CD8-positive, alpha-beta memory T cell (primary cell): ENCODE data around the gene CAGE1. TPM values are rescaled to one million over a fixed set of nuclear protein-coding genes. Genes with fewer than 3 reads are reported as not detected.
"Not testable (repeated sequence)": the region's sequence is repeated elsewhere in the genome, so short reads cannot be mapped to it uniquely, and the experiment has no call there.

Experiments
- CTCF ChIA-PET: fragments of 350-600 bp; sonication (Branson Sonifier 250); formaldehyde crosslinking; loops from one replicate; lab custom pipeline; 2021; ENCODE audit warnings: antibody characterized with exemption; lab: Charles Lee
- POLR2A ChIA-PET: fragments of 350-600 bp; sonication (Branson Sonifier 250); formaldehyde crosslinking; loops from one replicate; lab custom pipeline; 2021; ENCODE audit warnings: antibody characterized with exemption; lab: Charles Lee
- DNase-seq, 5 donors: peaks; one replicate each; pipeline versions ENCODE4 v3.0.0 to v3.0.0-alpha.2; 2020 to 2022; ENCODE audit warnings: mixed read lengths in 1 of 5
- H3K27ac ChIP-seq: one replicate; pipeline ENCODE4 v1.7.0; 2013; ENCODE audit warnings: low read depth, mild to moderate bottlenecking, low read length, moderate library complexity
- H3K27me3 ChIP-seq: 2 replicates; pipeline ENCODE4 v1.7.0; 2013; ENCODE audit warnings: low read length, mild to moderate bottlenecking; ENCODE audit not compliant: insufficient read depth, poor library complexity, severe bottlenecking
- H3K36me3 ChIP-seq: 2 replicates; pipeline ENCODE4 v1.7.0; 2013; ENCODE audit warnings: mild to moderate bottlenecking, low read length, moderate library complexity; ENCODE audit not compliant: insufficient read depth
- H3K4me1 ChIP-seq: 2 replicates; pipeline ENCODE4 v1.7.0; 2013; ENCODE audit warnings: mild to moderate bottlenecking, low read length, moderate library complexity; ENCODE audit not compliant: insufficient read depth
- H3K4me3 ChIP-seq: 2 replicates; pipeline ENCODE4 v1.7.0; 2013; ENCODE audit warnings: mild to moderate bottlenecking, low read length
- H3K9me3 ChIP-seq: 2 replicates; pipeline ENCODE4 v1.7.0; 2013; ENCODE audit warnings: mild to moderate bottlenecking, low read length
- H3K27ac Mint-ChIP-seq, 8 donors: one replicate each; pipeline ENCODE4 v1.8.0; 2020 to 2021; ENCODE audit warnings: mixed read lengths in 8 of 8, mild to moderate bottlenecking in 6 of 8, inconsistent platforms in 3 of 8, moderate library complexity in 3 of 8
- H3K27me3 Mint-ChIP-seq, 2 donors: one replicate each; pipeline ENCODE4 v1.8.0; 2020 to 2021; ENCODE audit warnings: mixed read lengths in 2 of 2, mild to moderate bottlenecking in 1 of 2, moderate library complexity in 1 of 2
- H3K36me3 Mint-ChIP-seq, 3 donors: one replicate each; pipeline ENCODE4 v1.8.0; 2020 to 2021; ENCODE audit warnings: mixed read lengths in 3 of 3, inconsistent platforms in 1 of 3, mild to moderate bottlenecking in 1 of 3
- H3K4me1 Mint-ChIP-seq, 3 donors: one replicate each; pipeline ENCODE4 v1.8.0; 2020 to 2021; ENCODE audit warnings: mixed read lengths in 3 of 3, inconsistent platforms in 1 of 3, mild to moderate bottlenecking in 1 of 3
- H3K4me3 Mint-ChIP-seq, 7 donors: one replicate each; pipeline ENCODE4 v1.8.0; 2020 to 2021; ENCODE audit warnings: mixed read lengths in 7 of 7, mild to moderate bottlenecking in 6 of 7, moderate library complexity in 4 of 7, inconsistent platforms in 2 of 7
- H3K9me3 Mint-ChIP-seq, 5 donors: one replicate each; pipeline ENCODE4 v1.8.0; 2020 to 2022; ENCODE audit warnings: mixed read lengths in 5 of 5, mild to moderate bottlenecking in 3 of 5, moderate library complexity in 2 of 5, inconsistent platforms in 1 of 5
- polyA plus RNA-seq: library from polyadenylated mRNA; unstranded; fragments of 300-500 nt; fragmentation: Illumina TruSeq; gene quantifications from one replicate; pipeline ENCODE4 v1.2.3, GENCODE V29; 2021
- total RNA-seq, 2 experiments: library from RNA; stranded (reverse); gene quantifications; one replicate each; pipeline ENCODE4 v1.2.3, GENCODE V29; 2021

Gene CAGE1
- total and polyA plus RNA-seq, 3 experiments from 2014 or later: 0.18 TPM; not detected in 2

DNA sequence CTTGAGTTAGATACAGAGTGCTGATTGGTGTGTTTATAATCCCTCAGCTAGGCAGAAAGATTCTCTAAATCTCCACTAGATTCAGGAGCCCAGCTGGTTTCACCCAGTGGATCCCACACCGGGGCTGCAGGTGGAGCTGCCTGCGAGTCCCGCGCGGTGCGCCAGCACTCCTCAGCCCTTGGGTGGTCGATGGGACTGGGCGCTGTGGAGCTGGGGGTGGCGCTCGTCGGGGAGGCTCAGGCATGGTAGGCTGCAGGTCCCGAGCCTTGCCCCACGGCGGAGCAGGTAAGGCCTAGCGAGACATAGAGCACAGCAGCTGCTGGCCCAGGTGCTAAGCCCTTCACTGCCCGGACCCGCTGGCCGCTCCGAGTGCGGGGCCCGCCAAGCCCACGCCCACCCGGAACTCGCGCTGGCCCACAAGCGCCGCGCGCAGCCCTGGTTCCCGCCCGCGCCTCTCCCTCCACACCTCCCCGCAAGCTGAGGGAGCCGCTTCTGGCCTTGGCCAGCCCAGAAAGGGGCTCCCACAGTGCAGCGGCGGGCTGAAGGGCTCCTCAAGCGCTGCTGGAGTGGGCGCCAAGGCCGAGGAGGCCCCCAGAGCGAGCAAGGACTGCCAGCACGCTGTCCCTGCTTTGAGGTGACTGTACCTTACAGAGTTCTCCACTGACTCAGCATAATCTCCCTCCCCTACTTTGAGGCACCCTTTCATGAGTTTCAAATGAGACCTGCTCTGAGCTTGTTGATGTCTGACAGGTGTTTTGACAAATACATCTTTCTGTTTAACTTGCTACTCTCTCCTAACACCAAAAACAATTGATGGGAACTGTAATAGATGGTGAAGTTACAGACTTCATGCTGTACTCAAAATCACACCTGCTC lies 72.6 kb downstream of the CAGE1 start:
- peaks cover 11% of the 10 kb centered on the region for H3K4me1 ChIP-seq
- ChIA-PET POLR2A (no interaction called here), CTCF (interaction anchor here (1.5 kb wide), 1 partner anchor 8 kb away, joined by 3 read pairs; no protein-coding TSS in a partner anchor)

GRCh38 chr6:7315948-7316365 lies 73.6 kb downstream of the CAGE1 start:
- no peaks in the 10 kb centered on the region for H3K27me3 ChIP-seq
- CTCF ChIA-PET: interaction anchor here (1.5 kb wide), 1 partner anchor 9 kb away, joined by 3 read pairs; no protein-coding TSS in a partner anchor

More for the DNA sequence above, 72.6 kb downstream of the CAGE1 start:
- no peaks in the 10 kb centered on the region for H3K27me3 ChIP-seq
- H3K4me3 ChIP-seq: no peak overlapping the region
- H3K36me3 ChIP-seq: no peaks in the 10 kb centered on the region
- no peak overlapping the region for H3K27ac ChIP-seq
- peak overlapping the region in 1 of 7 donors; percentile 43 for H3K4me3 Mint-ChIP-seq
- peaks cover 14 to 25% (median 24%) of the 10 kb centered on the region in 3 donors for H3K4me1 Mint-ChIP-seq
- H3K27me3 Mint-ChIP-seq: peaks cover 0 to 3% of the 10 kb centered on the region in 2 donors
- peak overlapping the region in 1 of 8 donors; percentile 22 for H3K27ac Mint-ChIP-seq
- H3K9me3 Mint-ChIP-seq: no peaks in the 10 kb centered on the region
- peaks cover 0 to 11% (median 0%) of the 10 kb centered on the region in 3 donors for H3K36me3 Mint-ChIP-seq
- no peak for DNase-seq
- H3K9me3 ChIP-seq: no peaks in the 10 kb centered on the region

GRCh38 chr6:7315087-7315947 lies 74.2 kb downstream of the CAGE1 start:
- H3K36me3 ChIP-seq, H3K9me3 Mint-ChIP-seq, POLR2A ChIA-PET, DNase-seq, H3K4me3 ChIP-seq, H3K9me3 ChIP-seq, H3K27me3 ChIP-seq, H3K27ac ChIP-seq, H3K27me3 Mint-ChIP-seq: not testable (repeated sequence)
- peak overlapping the region in 2 of 7 donors; percentile 78 to 98 for H3K4me3 Mint-ChIP-seq
- peak overlapping the region in 3 of 8 donors; percentile 83 to 89 (median 88) for H3K27ac Mint-ChIP-seq
- peaks cover 26 to 39% (median 39%) of the 10 kb centered on the region in 3 donors for H3K4me1 Mint-ChIP-seq
- H3K4me1 ChIP-seq: peaks cover 27% of the 10 kb centered on the region
- CTCF ChIA-PET: interaction anchor here (1.5 kb wide), 1 partner anchor 10 kb away, joined by 3 read pairs; no protein-coding TSS in a partner anchor
- peaks cover 0 to 12% (median 0%) of the 10 kb centered on the region in 3 donors for H3K36me3 Mint-ChIP-seq

More at GRCh38 chr6:7315948-7316365, 73.6 kb downstream of the CAGE1 start:
- Histone ChIP-seq H3K36me3 (peaks cover 3% of the 10 kb centered on the region), H3K4me1 (peaks cover 21% of the 10 kb centered on the region), H3K27ac (no peak overlapping the region), H3K9me3 (no peaks in the 10 kb centered on the region), H3K4me3 (no peak overlapping the region)
- Mint-ChIP-seq H3K4me1 (peaks cover 23 to 35% (median 33%) of the 10 kb centered on the region in 3 donors), H3K27ac (no peak overlapping the region), H3K36me3 (peaks cover 0 to 11% (median 0%) of the 10 kb centered on the region in 3 donors), H3K27me3 (peaks cover 0 to 3% of the 10 kb centered on the region in 2 donors), H3K4me3 (peak overlapping the region in 2 of 7 donors; percentile 43 to 51), H3K9me3 (no peaks in the 10 kb centered on the region)
- POLR2A ChIA-PET: no interaction called here
- no peak for DNase-seq

GRCh38 chr6:7314414-7314813 lies 75.1 kb downstream of the CAGE1 start:
- CTCF ChIA-PET: no interaction called here
- peak overlapping the region in 6 of 8 donors; percentile 28 to 89 (median 86) for H3K27ac Mint-ChIP-seq
- no peak overlapping the region for H3K27ac ChIP-seq
- POLR2A ChIA-PET: no interaction called here
- peaks cover 35 to 48% (median 48%) of the 10 kb centered on the region in 3 donors for H3K4me1 Mint-ChIP-seq
- no peaks in the 10 kb centered on the region for H3K27me3 ChIP-seq
- H3K4me3 ChIP-seq: no peak overlapping the region
- peaks cover 4% of the 10 kb centered on the region for H3K36me3 ChIP-seq
- no peak for DNase-seq
- H3K9me3 Mint-ChIP-seq: no peaks in the 10 kb centered on the region
- H3K4me1 ChIP-seq: peaks cover 29% of the 10 kb centered on the region
- peak overlapping the region; percentile 19 to 98 (median 68) for H3K4me3 Mint-ChIP-seq
- H3K27me3 Mint-ChIP-seq: peaks cover 0 to 2% of the 10 kb centered on the region in 2 donors
- no peaks in the 10 kb centered on the region for H3K9me3 ChIP-seq
- H3K36me3 Mint-ChIP-seq: peaks cover 0 to 20% (median 4%) of the 10 kb centered on the region in 3 donors

DNA sequence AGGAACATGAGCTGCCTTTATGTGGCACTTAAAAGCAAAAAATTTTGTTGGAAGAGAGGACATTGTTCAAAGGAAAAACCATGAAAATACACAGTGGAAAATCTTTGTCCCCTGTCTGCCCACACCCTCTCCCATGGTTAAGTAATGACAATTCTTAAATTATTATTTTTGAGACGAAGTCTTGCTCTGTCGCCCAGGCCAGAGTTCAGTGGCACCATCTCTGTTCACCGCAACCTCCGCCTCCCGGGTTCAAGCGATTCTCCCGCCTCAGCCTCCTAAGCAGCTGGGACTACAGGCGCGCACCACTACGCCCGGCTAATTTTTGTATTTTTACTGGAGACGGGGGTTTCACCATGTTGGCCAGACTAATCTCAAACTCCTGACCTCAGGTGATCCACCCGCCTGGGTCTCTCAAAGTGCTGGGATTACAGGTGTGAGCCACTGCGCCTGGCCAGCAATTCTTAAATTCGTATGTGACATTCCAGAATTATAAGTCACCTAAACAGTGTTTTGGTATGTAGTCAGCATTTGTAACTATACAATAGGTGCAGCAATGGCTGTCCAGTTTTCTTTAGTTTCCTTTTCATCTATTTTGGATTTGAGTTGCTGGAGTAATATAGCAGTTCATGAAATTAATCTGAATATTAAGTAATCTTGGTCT lies 75.9 kb downstream of the CAGE1 start:
- peaks cover 34% of the 10 kb centered on the region for H3K4me1 ChIP-seq
- no peaks in the 10 kb centered on the region for H3K9me3 ChIP-seq
- DNase-seq: no peak
- H3K36me3 ChIP-seq: peaks cover 8% of the 10 kb centered on the region
- peak overlapping the region; percentile 86 for H3K27ac ChIP-seq
- peaks cover 0 to 2% of the 10 kb centered on the region in 2 donors for H3K27me3 Mint-ChIP-seq
- H3K36me3 Mint-ChIP-seq: peaks cover 0 to 28% (median 8%) of the 10 kb centered on the region in 3 donors
- POLR2A ChIA-PET: interaction anchor here (0.6 kb wide), 1 partner anchor 76 kb away, joined by 3 read pairs; the partner anchor contains the start of genes CAGE1 and RIOK1
- CTCF ChIA-PET: no interaction called here
- no peaks in the 10 kb centered on the region for H3K27me3 ChIP-seq
- peaks cover 41 to 55% (median 54%) of the 10 kb centered on the region in 3 donors for H3K4me1 Mint-ChIP-seq
- H3K27ac Mint-ChIP-seq: peak overlapping the region; percentile 83 to 98 (median 91)
- peak overlapping the region; percentile 78 for H3K4me3 ChIP-seq
- peak overlapping the region; percentile 87 to 98 (median 96) for H3K4me3 Mint-ChIP-seq
- no peaks in the 10 kb centered on the region for H3K9me3 Mint-ChIP-seq

DNA sequence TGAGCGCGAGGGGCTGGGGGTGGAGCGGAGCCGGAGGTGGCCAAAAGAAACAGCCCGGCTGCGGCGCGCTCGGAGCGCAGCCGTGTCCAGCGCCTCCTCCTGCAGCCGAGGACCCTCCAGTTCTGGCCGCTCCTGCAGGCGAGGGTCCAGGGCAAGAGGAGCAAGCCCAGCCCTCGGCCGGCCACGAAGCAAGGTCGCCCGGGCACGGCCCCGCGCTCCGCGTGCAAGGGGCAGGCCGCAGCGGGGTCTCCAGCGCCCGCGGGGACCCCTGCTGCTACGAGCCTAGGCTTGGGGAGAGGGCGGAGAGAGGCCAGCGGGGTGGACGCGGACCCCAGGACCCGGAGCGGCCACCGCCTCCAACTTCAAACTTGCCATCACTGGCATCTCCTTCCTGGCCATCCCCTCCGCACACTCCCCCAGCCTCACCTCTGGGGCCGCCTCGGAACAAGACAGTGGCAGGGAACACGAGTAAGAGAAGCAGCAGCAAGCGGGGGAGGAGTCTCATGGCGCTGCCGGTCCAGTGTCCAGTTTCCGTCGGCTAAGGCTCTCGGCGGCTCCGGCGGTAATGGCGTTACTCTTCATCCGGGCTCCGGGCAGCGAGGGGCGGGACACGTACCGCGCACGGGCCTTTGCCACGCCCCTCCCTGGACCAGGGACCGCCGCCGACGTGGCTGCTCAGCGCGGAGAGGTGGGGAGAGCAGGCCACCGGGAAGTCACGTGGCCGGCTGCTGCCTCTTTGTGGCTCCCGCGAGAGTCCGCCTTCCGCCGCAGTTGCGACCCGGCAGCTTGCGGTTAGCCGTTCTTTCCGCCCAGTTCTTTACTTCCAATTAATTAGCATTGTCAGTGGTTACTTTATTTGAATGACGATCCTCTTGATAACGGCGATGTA lies 76.7 kb downstream of the CAGE1 start, which contains the start of gene SSR1:
TSS of gene SSR1 (minus strand) at position 584 of the 889 bp plus-strand sequence. CDS start at position 505, 79 bp downstream.
- H3K27ac Mint-ChIP-seq: peak within 1 kb of the TSS; percentile 83 to 98 (median 95)
- no peaks in the 10 kb centered on the region for H3K9me3 Mint-ChIP-seq
- H3K27me3 Mint-ChIP-seq: peaks cover 0 to 2% of the 10 kb centered on the region in 2 donors
- Histone ChIP-seq H3K4me1 (peaks cover 38% of the 10 kb centered on the region), H3K9me3 (no peaks in the 10 kb centered on the region), H3K36me3 (peaks cover 12% of the 10 kb centered on the region), H3K27ac (peak within 1 kb of the TSS; percentile 86), H3K4me3 (peak within 1 kb of the TSS; percentile 78), H3K27me3 (no peaks in the 10 kb centered on the region)
- peaks cover 47 to 63% (median 62%) of the 10 kb centered on the region in 3 donors for H3K4me1 Mint-ChIP-seq
- peaks cover 0 to 36% (median 12%) of the 10 kb centered on the region in 3 donors for H3K36me3 Mint-ChIP-seq
- peak within 1 kb of the TSS; percentile 87 to 98 (median 96) for H3K4me3 Mint-ChIP-seq
- ChIA-PET CTCF (no interaction called here), POLR2A (interaction anchor here (0.6 to 1.3 kb wide), 5 partner anchors 76 to 196 kb away, joined by 3 to 8 read pairs (median 3); partner anchors contain the start of genes CAGE1 and RIOK1)
- DNase-seq: peak; percentile 84 to 93 (median 90)
